Measurements from ENCODE around the gene GRHL3. TPM values are rescaled to one million over a fixed set of nuclear protein-coding genes. Genes with fewer than 3 reads are reported as not detected.

GRHL3 gene
- total RNA-seq, 4 donors from 2014 or later: 93.6 to 154 (median 129) TPM

DNA sequence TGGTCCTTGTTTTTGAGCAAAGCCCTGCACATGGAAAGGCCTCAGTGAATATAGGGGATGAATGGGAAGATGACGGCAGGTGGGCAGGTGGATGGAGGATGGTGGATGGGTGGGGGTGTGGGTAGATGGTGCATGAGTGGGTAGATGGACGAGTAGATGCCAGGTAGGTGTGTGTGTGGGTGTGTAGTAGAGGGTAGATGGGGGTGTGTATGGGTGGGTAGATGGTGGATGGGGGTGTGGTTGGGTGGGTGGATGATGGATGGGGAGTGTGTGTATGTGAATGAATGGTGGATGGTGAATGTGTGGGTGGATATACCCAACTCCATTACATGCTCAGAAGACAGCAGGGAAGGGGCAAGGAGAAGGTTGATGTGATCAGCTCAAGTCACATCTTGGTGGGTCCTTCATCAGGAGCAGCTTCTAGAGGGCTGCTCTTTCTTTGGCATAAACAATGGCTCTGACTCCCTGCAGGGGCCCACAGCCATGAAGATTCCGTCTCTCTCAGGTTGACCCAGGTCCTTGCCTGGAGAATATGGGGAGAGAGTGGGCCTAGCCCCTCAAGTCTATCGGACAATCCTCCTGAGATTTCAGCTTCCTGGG lies 34.2 kb downstream of the GRHL3 start:
- Histone ChIP-seq H3K27me3 (no peaks in the 10 kb centered on the region), H3K4me3 (no peak overlapping the region), H3K4me1 (no peaks in the 10 kb centered on the region), H3K9me3 (no peaks in the 10 kb centered on the region), H3K36me3 (peaks cover 17% of the 10 kb centered on the region), H3K27ac (no peak overlapping the region)
- TF ChIP-seq, protein P1, sequence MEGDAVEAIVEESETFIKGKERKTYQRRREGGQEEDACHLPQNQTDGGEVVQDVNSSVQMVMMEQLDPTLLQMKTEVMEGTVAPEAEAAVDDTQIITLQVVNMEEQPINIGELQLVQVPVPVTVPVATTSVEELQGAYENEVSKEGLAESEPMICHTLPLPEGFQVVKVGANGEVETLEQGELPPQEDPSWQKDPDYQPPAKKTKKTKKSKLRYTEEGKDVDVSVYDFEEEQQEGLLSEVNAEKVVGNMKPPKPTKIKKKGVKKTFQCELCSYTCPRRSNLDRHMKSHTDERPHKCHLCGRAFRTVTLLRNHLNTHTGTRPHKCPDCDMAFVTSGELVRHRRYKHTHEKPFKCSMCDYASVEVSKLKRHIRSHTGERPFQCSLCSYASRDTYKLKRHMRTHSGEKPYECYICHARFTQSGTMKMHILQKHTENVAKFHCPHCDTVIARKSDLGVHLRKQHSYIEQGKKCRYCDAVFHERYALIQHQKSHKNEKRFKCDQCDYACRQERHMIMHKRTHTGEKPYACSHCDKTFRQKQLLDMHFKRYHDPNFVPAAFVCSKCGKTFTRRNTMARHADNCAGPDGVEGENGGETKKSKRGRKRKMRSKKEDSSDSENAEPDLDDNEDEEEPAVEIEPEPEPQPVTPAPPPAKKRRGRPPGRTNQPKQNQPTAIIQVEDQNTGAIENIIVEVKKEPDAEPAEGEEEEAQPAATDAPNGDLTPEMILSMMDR (IDR thresholded peaks at IDR 0.05): no peak
- no peak for TF ChIP-seq POLR2AphosphoS5 (IDR thresholded peaks at IDR 0.05)
- TF ChIP-seq POLR2A (IDR thresholded peaks at IDR 0.05): no peak
- 89% methylated on average over 2 of the region's 4 CpGs for WGBS
- DNase-seq (ENCODE audit: low spot score in 2 of 2): no peak

DNA sequence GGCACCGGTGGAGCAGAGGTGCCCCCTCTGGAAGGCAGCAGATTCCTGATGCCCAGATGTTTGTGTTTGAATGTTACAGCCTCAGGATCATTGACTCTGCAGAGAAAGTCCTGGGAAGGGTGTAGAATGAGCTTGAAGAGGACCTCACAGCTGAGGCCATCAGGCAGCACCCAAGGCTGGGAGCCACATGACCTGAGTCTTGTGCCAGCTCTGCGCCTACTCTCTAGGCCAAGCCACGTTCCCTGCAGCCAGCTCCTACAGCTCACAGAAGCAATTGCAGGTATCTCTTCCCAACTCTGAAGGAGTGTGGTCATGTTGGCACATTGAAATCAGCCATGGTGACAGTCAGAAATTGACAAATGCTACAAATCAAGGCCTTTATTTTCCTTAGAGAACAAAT lies 36.3 kb downstream of the GRHL3 start:
- no peak overlapping the region for H3K4me3 ChIP-seq
- no peaks in the 10 kb centered on the region for H3K4me1 ChIP-seq
- no peaks in the 10 kb centered on the region for H3K27me3 ChIP-seq
- no peaks in the 10 kb centered on the region for H3K9me3 ChIP-seq
- DNase-seq (ENCODE audit: low spot score in 2 of 2): no peak
- WGBS: 54% methylated on average over 3 of the region's 3 CpGs
- H3K36me3 ChIP-seq: peaks cover 19% of the 10 kb centered on the region
- no peak overlapping the region for H3K27ac ChIP-seq
- TF ChIP-seq POLR2AphosphoS5 (IDR thresholded peaks at IDR 0.05) (no peak), POLR2A (IDR thresholded peaks at IDR 0.05) (no peak), EP300 (IDR thresholded peaks at IDR 0.05) (no peak)
- TF ChIP-seq, protein P1 (IDR thresholded peaks at IDR 0.05): no peak

GRCh38 chr1:24357038-24357437 lies 37.9 kb downstream of the GRHL3 start:
- peaks cover 19% of the 10 kb centered on the region for H3K36me3 ChIP-seq
- no peaks in the 10 kb centered on the region for H3K4me1 ChIP-seq
- no peak for TF ChIP-seq EP300 (IDR thresholded peaks at IDR 0.05)
- TF ChIP-seq POLR2AphosphoS5 (IDR thresholded peaks at IDR 0.05): no peak
- TF ChIP-seq, protein P1 (IDR thresholded peaks at IDR 0.05): no peak
- no peak for TF ChIP-seq POLR2A (IDR thresholded peaks at IDR 0.05)
- no peaks in the 10 kb centered on the region for H3K27me3 ChIP-seq
- no peak overlapping the region for H3K27ac ChIP-seq
- H3K9me3 ChIP-seq: no peaks in the 10 kb centered on the region
- WGBS: 90% methylated on average over 7 of the region's 7 CpGs
- no peak overlapping the region for H3K4me3 ChIP-seq
- no peak for DNase-seq (ENCODE audit: low spot score in 2 of 2)

- H3K36me3 ChIP-seq: peaks cover 19% of the 10 kb centered on the region
- WGBS: 94% methylated on average over 10 of the region's 10 CpGs
- H3K27me3 ChIP-seq: no peaks in the 10 kb centered on the region
- no peaks in the 10 kb centered on the region for H3K9me3 ChIP-seq
- no peak for DNase-seq (ENCODE audit: low spot score in 2 of 2)
- no peak overlapping the region for H3K4me3 ChIP-seq
- TF ChIP-seq, protein P1 (IDR thresholded peaks at IDR 0.05): no peak
- TF ChIP-seq EP300 (IDR thresholded peaks at IDR 0.05) (no peak), POLR2AphosphoS5 (IDR thresholded peaks at IDR 0.05) (no peak), POLR2A (IDR thresholded peaks at IDR 0.05) (no peak)
- peaks cover 30% of the 10 kb centered on the region for H3K4me1 ChIP-seq
- no peak overlapping the region for H3K27ac ChIP-seq
Observed at GRCh38 chr1:24360681-24361080, 41.5 kb downstream of the GRHL3 start.

- peaks cover 34% of the 10 kb centered on the region for H3K4me1 ChIP-seq
- DNase-seq (ENCODE audit: low spot score in 2 of 2): no peak
- TF ChIP-seq EP300 (IDR thresholded peaks at IDR 0.05): no peak
- no peak for TF ChIP-seq POLR2A (IDR thresholded peaks at IDR 0.05)
- no peak for TF ChIP-seq POLR2AphosphoS5 (IDR thresholded peaks at IDR 0.05)
- WGBS: 100% methylated on average over 3 of the region's 3 CpGs
- no peak overlapping the region for H3K27ac ChIP-seq
- H3K27me3 ChIP-seq: no peaks in the 10 kb centered on the region
- H3K4me3 ChIP-seq: no peak overlapping the region
- peaks cover 19% of the 10 kb centered on the region for H3K36me3 ChIP-seq
- H3K9me3 ChIP-seq: no peaks in the 10 kb centered on the region
Observed at GRCh38 chr1:24361811-24362210, 42.7 kb downstream of the GRHL3 start.

- TF ChIP-seq, protein P1 (IDR thresholded peaks at IDR 0.05): no peak
- TF ChIP-seq POLR2A (IDR thresholded peaks at IDR 0.05): no peak
- TF ChIP-seq EP300 (IDR thresholded peaks at IDR 0.05): no peak
- TF ChIP-seq POLR2AphosphoS5 (IDR thresholded peaks at IDR 0.05): no peak
- 86% methylated on average over 2 of the region's 2 CpGs for WGBS
- no peaks in the 10 kb centered on the region for H3K27me3 ChIP-seq
- H3K4me1 ChIP-seq: peaks cover 34% of the 10 kb centered on the region
- DNase-seq (ENCODE audit: low spot score in 2 of 2): no peak
- H3K9me3 ChIP-seq: no peaks in the 10 kb centered on the region
- H3K27ac ChIP-seq: no peak overlapping the region
- H3K36me3 ChIP-seq: peaks cover 17% of the 10 kb centered on the region
- no peak overlapping the region for H3K4me3 ChIP-seq
Observed at GRCh38 chr1:24362396-24362795, 43.2 kb downstream of the GRHL3 start.

Data from suprapubic skin (tissue), 4 donors.